ENCODE measurements around the gene SLC30A9.

The SLC30A9 gene

GRCh38 chr4:41990365-41991111, at the start of gene SLC30A9:
TSS of gene SLC30A9 (plus strand) at chr4:41990530. CDS start at chr4:41990652, 122 bp downstream.
- peak; percentile 83 for DNase-seq (ENCODE audit: low read depth)

GRCh38 chr4:41940834-41941233, 49.5 kb upstream of the SLC30A9 start:
- DNase-seq (ENCODE audit: low read depth), result no peak

- DNase-seq (ENCODE audit: low read depth), result no peak
These were observed 46.8 kb upstream of the SLC30A9 start for GRCh38 chr4:41943506-41943905.

- no peak for DNase-seq (ENCODE audit: low read depth)
These were observed 46.2 kb upstream of the SLC30A9 start for GRCh38 chr4:41944089-41944488.

GRCh38 chr4:41949531-41949930, 40.8 kb upstream of the SLC30A9 start:
- no peak for DNase-seq (ENCODE audit: low read depth)

GRCh38 chr4:41957634-41958033, 32.7 kb upstream of the SLC30A9 start:
- no peak for DNase-seq (ENCODE audit: low read depth)

GRCh38 chr4:41963105-41963504, 27.2 kb upstream of the SLC30A9 start:
- no peak for DNase-seq (ENCODE audit: low read depth)

GRCh38 chr4:41964401-41964800, 25.9 kb upstream of the SLC30A9 start:
- no peak for DNase-seq (ENCODE audit: low read depth)

- DNase-seq (ENCODE audit: low read depth), result no peak
These were observed 22.9 kb upstream of the SLC30A9 start for GRCh38 chr4:41967392-41967791.

GRCh38 chr4:41969671-41970070, 20.7 kb upstream of the SLC30A9 start:
- DNase-seq (ENCODE audit: low read depth), result no peak

GRCh38 chr4:41975341-41975740, 15.0 kb upstream of the SLC30A9 start:
- DNase-seq (ENCODE audit: low read depth), result no peak

- DNase-seq (ENCODE audit: low read depth), result no peak
These were observed 13.4 kb upstream of the SLC30A9 start for GRCh38 chr4:41976775-41977516.

- no peak for DNase-seq (ENCODE audit: low read depth)
These were observed 12.6 kb upstream of the SLC30A9 start for GRCh38 chr4:41977709-41978108.

- no peak for DNase-seq (ENCODE audit: low read depth)
These were observed 8.9 kb upstream of the SLC30A9 start, which contains the start of gene DCAF4L1 for GRCh38 chr4:41981456-41981855. TSS of gene DCAF4L1 (plus strand) at chr4:41981756. CDS start at chr4:41981793, 37 bp downstream.

- no peak for DNase-seq (ENCODE audit: low read depth)
These were observed 7.6 kb upstream of the SLC30A9 start for GRCh38 chr4:41982716-41983115.

GRCh38 chr4:41985151-41985550, 5.2 kb upstream of the SLC30A9 start:
- no peak for DNase-seq (ENCODE audit: low read depth)

- DNase-seq (ENCODE audit: low read depth), result no peak
These were observed 351 bp upstream of the SLC30A9 start for GRCh38 chr4:41989994-41990364.

GRCh38 chr4:41991916-41992767, 1.8 kb downstream of the SLC30A9 start:
- DNase-seq (ENCODE audit: low read depth), result no peak

GRCh38 chr4:41992967-41993857, 2.9 kb downstream of the SLC30A9 start:
- DNase-seq (ENCODE audit: low read depth), result no peak

- no peak for DNase-seq (ENCODE audit: low read depth)
These were observed 4.2 kb downstream of the SLC30A9 start for GRCh38 chr4:41994461-41994985.

- DNase-seq (ENCODE audit: low read depth), result no peak
These were observed 7.7 kb downstream of the SLC30A9 start for GRCh38 chr4:41998019-41998418.
